ENCODE results near the gene RUFY2. TPM values are rescaled to one million over a fixed set of nuclear protein-coding genes. Genes with fewer than 3 reads are reported as not detected.

RUFY2 gene
- total RNA-seq, 8 experiments from 2014 or later = 11.5 to 54.8 (median 38.6) TPM

DNA sequence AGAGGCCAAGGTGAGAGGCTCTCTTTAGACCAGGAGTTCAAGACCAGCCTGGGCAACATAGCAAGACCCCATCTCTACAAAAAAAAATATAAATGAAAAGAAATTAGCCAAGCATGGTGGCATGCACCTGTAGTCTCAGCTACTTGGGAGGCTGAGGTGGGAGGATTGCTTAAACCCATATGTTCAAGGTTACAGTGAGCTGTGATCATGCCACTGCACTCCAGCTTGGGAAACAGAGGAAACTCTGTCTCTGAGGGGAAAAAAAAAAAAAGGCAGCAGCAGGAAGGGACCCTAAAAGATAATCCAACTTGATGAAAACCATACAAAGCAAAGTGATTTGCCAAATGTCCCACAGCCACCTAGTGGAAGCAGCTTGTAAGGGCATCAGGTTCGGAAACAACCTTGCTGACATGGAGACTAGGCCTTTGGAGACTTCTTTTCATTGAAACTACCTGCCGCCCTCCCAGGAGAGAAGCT, 58.8 kb downstream of the RUFY2 start:
- Histone ChIP-seq H3K4me1 (replicated peaks in 1 of 2) (no peaks in the 10 kb centered on the region), H3K27ac (no peak overlapping the region), H3K4me3 (no peak overlapping the region)
- in situ Hi-C loops (cut with MboI; ENCODE audit: low pct_unique_long_range_greater_than_20kb in 2 of 9, low sequenced_read_pairs in 9 of 9, unreplicated experiment in 9 of 9) = loop anchor here in 2 of 9 experiments (25.0 kb wide), 1 partner anchor 486 kb away; no protein-coding TSS in a partner anchor
- peak in 4 of 8 experiments; percentile 19 to 73 (median 65) for ATAC-seq (replicated peaks in 6 of 8)
- 0 to 80% (median 41%) methylated on average over 1 to 2 of the region's 2 CpGs; no CpG with 5 or more reads in 6 of the 10 experiments for WGBS, 10 experiments

DNA sequence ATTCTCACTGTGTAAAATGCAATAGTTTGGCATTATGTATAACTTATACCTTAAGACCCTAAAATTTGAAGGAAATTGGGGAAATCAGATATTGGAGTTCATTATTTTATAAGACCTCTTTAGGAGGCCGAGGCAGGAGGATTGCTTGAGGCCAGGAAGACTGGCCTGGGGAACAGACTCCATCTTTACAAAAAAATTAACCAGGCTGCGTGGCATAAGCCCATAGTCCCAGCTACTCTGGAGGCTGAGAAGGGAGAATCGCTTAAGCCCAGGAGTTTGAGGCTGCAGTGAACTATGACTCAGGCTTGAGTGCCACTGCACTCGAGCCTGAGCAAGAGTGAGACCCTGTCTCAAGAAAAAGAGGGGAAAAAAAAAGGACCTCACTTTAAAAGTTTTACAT, 60.3 kb downstream of the RUFY2 start:
- Histone ChIP-seq H3K4me3 (no peak overlapping the region), H3K27ac (no peak overlapping the region), H3K4me1 (replicated peaks in 1 of 2) (no peaks in the 10 kb centered on the region)
- in situ Hi-C loops (cut with MboI; ENCODE audit: low pct_unique_long_range_greater_than_20kb in 2 of 9, low sequenced_read_pairs in 9 of 9, unreplicated experiment in 9 of 9) = loop anchor here in 2 of 9 experiments (25.0 kb wide), 1 partner anchor 484 kb away; no protein-coding TSS in a partner anchor
- ATAC-seq (replicated peaks in 6 of 8) = no peak
- 57 to 100% (median 94%) methylated on average over 1 to 4 of the region's 4 CpGs; no CpG with 5 or more reads in 1 of the 10 experiments for WGBS, 10 experiments

DNA sequence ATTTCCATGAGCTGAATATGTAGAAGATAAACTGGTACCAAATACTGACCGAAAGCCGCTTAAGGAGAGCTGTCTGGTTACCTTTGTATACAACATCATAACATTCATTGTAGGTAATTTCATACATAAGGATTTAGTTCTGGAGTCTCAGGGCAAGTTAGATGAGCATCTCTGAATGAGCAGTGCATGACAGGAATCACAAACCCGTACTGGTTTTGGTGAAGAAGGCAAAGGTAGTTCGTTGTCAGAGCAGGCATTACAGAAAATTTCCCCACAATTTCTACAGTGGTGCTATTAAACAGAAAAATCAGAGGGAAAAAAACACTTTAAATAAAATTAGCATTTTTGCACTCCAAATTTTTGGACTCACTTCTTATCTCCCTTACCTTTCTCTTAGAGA, 61.5 kb downstream of the RUFY2 start:
- in situ Hi-C loops (cut with MboI; ENCODE audit: low pct_unique_long_range_greater_than_20kb in 2 of 9, low sequenced_read_pairs in 9 of 9, unreplicated experiment in 9 of 9) = loop anchor here in 2 of 9 experiments (25.0 kb wide), 1 partner anchor 483 kb away; no protein-coding TSS in a partner anchor
- H3K4me1 ChIP-seq (replicated peaks in 1 of 2) = no peaks in the 10 kb centered on the region
- WGBS, 10 experiments = 80 to 100% (median 92%) methylated on average over 2 to 4 of the region's 4 CpGs; no CpG with 5 or more reads in 1 of the 10 experiments
- no peak overlapping the region for H3K27ac ChIP-seq
- no peak overlapping the region for H3K4me3 ChIP-seq
- ATAC-seq (replicated peaks in 6 of 8) = no peak

DNA sequence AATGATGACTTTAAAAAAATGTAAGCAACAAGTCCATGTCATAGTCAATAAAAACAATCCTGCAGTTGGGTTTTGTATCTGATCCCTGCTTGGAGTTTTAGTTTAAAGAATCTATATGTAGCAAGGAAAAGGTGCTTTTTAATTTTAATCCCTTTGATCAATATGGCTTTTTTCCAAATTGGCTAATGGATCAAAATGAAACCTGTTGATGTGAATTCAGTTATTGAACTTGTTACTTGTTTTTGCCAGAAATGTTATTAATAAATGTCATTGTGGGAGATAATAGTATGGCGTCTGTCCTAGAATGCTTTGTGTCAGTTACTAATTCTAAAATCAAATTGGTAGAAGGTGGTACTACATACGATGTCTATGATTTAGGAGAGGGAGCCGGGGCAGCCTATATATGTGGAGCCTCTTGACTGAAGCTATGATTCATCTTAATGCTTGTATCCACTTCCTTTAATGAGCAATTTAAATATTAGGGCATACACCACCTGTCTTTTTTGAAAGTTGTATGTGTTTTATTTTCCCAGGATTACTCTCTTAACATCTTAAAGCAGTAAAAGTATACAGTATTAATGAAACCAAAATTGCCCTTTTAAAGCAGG, 64.1 kb downstream of the RUFY2 start:
- in situ Hi-C loops (cut with MboI; ENCODE audit: low pct_unique_long_range_greater_than_20kb in 2 of 9, low sequenced_read_pairs in 9 of 9, unreplicated experiment in 9 of 9) = loop anchor here in 2 of 9 experiments (25.0 kb wide), 1 partner anchor 481 kb away; no protein-coding TSS in a partner anchor
- 50 to 100% (median 91%) methylated on average over 1 to 3 of the region's 3 CpGs; no CpG with 5 or more reads in 1 of the 10 experiments for WGBS, 10 experiments
- ATAC-seq (replicated peaks in 6 of 8) = no peak
- Histone ChIP-seq H3K27ac (no peak overlapping the region), H3K4me1 (replicated peaks in 1 of 2) (peaks cover 0 to 2% of the 10 kb centered on the region in 2 donors), H3K4me3 (no peak overlapping the region)

DNA sequence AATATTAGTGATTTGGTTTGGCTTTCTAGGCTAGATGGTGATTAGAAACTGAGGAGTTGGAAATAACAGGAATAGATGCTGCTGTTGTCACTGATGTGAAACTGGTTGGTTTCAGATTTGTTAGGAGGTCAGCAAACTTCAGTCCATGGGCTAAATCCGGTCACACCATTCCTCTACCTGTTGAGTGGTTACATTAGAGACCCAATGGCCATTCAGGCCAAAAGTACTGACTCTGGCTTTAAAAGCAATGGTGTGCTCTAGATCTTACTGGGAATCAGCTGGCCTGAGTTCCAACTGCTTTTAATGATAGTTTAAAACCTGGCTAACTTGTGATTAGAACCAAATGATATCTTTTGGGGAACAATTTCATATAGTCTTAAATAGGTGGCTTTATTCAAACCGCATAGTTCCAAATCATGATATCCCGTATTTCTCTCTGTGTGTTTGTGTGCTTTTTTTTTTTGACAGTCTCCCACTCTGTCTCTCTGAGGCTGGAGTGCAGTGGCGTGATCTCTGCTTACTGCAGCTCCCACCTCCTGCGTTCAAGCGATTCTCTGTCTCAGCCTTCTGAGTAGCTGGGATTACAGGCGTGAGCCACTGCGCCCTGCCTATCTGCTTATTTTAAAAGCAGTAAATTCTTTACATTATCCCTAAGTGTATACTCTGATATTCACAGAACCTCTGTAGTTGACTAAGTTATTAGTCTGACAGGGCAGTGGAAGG, 66.6 kb downstream of the RUFY2 start:
- ATAC-seq (replicated peaks in 6 of 8) = no peak
- in situ Hi-C loops (cut with MboI; ENCODE audit: low pct_unique_long_range_greater_than_20kb in 2 of 9, low sequenced_read_pairs in 9 of 9, unreplicated experiment in 9 of 9) = loop anchor here in 2 of 9 experiments (25.0 kb wide), 1 partner anchor 478 kb away; no protein-coding TSS in a partner anchor
- Histone ChIP-seq H3K4me1 (replicated peaks in 1 of 2) (peaks cover 3 to 26% of the 10 kb centered on the region in 2 donors), H3K4me3 (no peak overlapping the region), H3K27ac (no peak overlapping the region)
- 85 to 100% (median 96%) methylated on average over 1 to 8 of the region's 8 CpGs for WGBS, 10 experiments

DNA sequence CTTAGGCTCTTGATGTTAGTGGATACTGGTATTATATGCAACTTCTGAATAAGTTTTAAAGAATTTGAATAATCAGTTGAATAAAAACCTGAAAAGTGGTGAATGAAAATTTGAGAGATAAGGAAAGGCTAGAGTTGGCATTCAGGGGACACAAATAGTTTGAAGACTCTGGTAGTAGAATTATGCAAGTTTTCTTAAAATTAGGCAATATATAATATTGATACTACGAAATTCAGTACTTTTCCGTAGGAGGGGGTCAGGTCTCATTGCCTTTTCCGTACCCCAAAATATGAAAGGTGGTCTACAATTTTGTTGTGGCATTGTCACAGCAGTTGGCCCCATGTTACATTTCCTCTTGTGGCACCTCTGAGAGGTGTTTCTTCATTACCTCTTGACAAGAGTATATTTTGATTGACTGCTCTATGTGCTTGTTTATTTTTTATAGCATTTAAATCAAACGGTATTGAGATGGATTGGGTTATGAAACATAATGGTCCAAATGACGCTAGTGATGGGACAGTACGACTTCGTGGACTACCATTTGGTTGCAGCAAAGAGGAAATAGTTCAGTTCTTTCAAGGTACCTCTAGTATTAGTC, 70.2 kb downstream of the RUFY2 start:
- no peak overlapping the region for H3K27ac ChIP-seq
- 65 to 100% (median 85%) methylated on average over 2 to 7 of the region's 7 CpGs for WGBS, 10 experiments
- no peak for ATAC-seq (replicated peaks in 6 of 8)
- H3K4me1 ChIP-seq (replicated peaks in 1 of 2) = peaks cover 3 to 28% of the 10 kb centered on the region in 2 donors
- in situ Hi-C loops (cut with MboI; ENCODE audit: low pct_unique_long_range_greater_than_20kb in 2 of 9, low sequenced_read_pairs in 9 of 9, unreplicated experiment in 9 of 9) = loop anchor here in 2 of 9 experiments (25.0 kb wide), 1 partner anchor 475 kb away; no protein-coding TSS in a partner anchor
- peak overlapping the region in 1 of 5 donors; percentile 81 for H3K4me3 ChIP-seq

GRCh38 chr10:68334672-68335467, 72.2 kb downstream of the RUFY2 start:
- peak overlapping the region; percentile 76 to 93 (median 81) for H3K4me3 ChIP-seq
- in situ Hi-C loops (cut with MboI; ENCODE audit: low pct_unique_long_range_greater_than_20kb in 2 of 9, low sequenced_read_pairs in 9 of 9, unreplicated experiment in 9 of 9) = loop anchor here in 2 of 9 experiments (25.0 kb wide), 1 partner anchor 473 kb away; no protein-coding TSS in a partner anchor
- peaks cover 9 to 36% of the 10 kb centered on the region in 2 donors for H3K4me1 ChIP-seq (replicated peaks in 1 of 2)
- no peak overlapping the region for H3K27ac ChIP-seq
- no peak for ATAC-seq (replicated peaks in 6 of 8)
- 1 to 50% (median 19%) methylated on average over 2 to 8 of the region's 8 CpGs for WGBS, 10 experiments

- in situ Hi-C loops (cut with MboI; ENCODE audit: low pct_unique_long_range_greater_than_20kb in 2 of 9, low sequenced_read_pairs in 9 of 9, unreplicated experiment in 9 of 9) = loop anchor here in 2 of 9 experiments (25.0 kb wide), 1 partner anchor 471 kb away; no protein-coding TSS in a partner anchor
- no peak for ATAC-seq (replicated peaks in 6 of 8)
- H3K27ac ChIP-seq = no peak overlapping the region
- H3K4me3 ChIP-seq = peak overlapping the region; percentile 76 to 93 (median 81)
- peaks cover 11 to 37% of the 10 kb centered on the region in 2 donors for H3K4me1 ChIP-seq (replicated peaks in 1 of 2)
- 0 to 10% (median 1%) methylated on average over 2 to 10 of the region's 10 CpGs for WGBS, 10 experiments
These were observed 73.3 kb downstream of the RUFY2 start for GRCh38 chr10:68333440-68334431.

- WGBS, 10 experiments = 0 to 17% (median 0%) methylated on average over 1 to 8 of the region's 10 CpGs; no CpG with 5 or more reads in 1 of the 10 experiments
- ATAC-seq (replicated peaks in 6 of 8) = no peak
- peak overlapping the region; percentile 97 for H3K27ac ChIP-seq
- H3K4me1 ChIP-seq (replicated peaks in 1 of 2) = peaks cover 18 to 42% of the 10 kb centered on the region in 2 donors
- in situ Hi-C loops (cut with MboI; ENCODE audit: low pct_unique_long_range_greater_than_20kb in 2 of 9, low sequenced_read_pairs in 9 of 9, unreplicated experiment in 9 of 9) = loop anchor here in 2 of 9 experiments (25.0 kb wide), 1 partner anchor 471 kb away; no protein-coding TSS in a partner anchor
- H3K4me3 ChIP-seq = peak overlapping the region; percentile 76 to 93 (median 81)
These were observed 74.0 kb downstream of the RUFY2 start for GRCh38 chr10:68333058-68333395.

- Histone ChIP-seq H3K27ac (peak within 1 kb of the TSS; percentile 97), H3K4me3 (peak within 1 kb of the TSS; percentile 76 to 93 (median 81)), H3K4me1 (replicated peaks in 1 of 2) (peaks cover 20 to 43% of the 10 kb centered on the region in 2 donors)
- in situ Hi-C loops (cut with MboI; ENCODE audit: low pct_unique_long_range_greater_than_20kb in 2 of 9, low sequenced_read_pairs in 9 of 9, unreplicated experiment in 9 of 9) = loop anchor here in 2 of 9 experiments (25.0 kb wide), 1 partner anchor 470 kb away; no protein-coding TSS in a partner anchor
- 0 to 2% (median 0%) methylated on average over 1 to 12 of the region's 51 CpGs; no CpG with 5 or more reads in 3 of the 10 experiments for WGBS, 10 experiments
- ATAC-seq (replicated peaks in 6 of 8) = peak; percentile 5 to 39 (median 24)
These were observed 74.6 kb downstream of the RUFY2 start, which contains the start of gene PBLD for GRCh38 chr10:68332259-68333057. TSS of gene PBLD (minus strand) at chr10:68332928. CDS start at chr10:68306844, 26,084 bp downstream.

Measured in motor neuron (in vitro differentiated cells).